Parathyroid adenoma (tissue), 2 donors: ENCODE results near the gene PI16.

Experiments used
- H2AFZ ChIP-seq: fragments of 300-600 bp; sonication (generic); one replicate; pipeline ENCODE4 v1.7.0; 2017; ENCODE audit warnings: antibody characterized with exemption, mild to moderate bottlenecking
- H3K27ac ChIP-seq: fragments of 300-600 bp; sonication (generic); one replicate; pipeline ENCODE4 v1.7.0; 2017
- H3K27me3 ChIP-seq: fragments of 300-600 bp; sonication (generic); one replicate; pipeline ENCODE4 v1.7.0; 2017; ENCODE audit warnings: low read length; ENCODE audit not compliant: control insufficient read depth, insufficient read depth
- H3K36me3 ChIP-seq: fragments of 300-600 bp; sonication (generic); one replicate; pipeline ENCODE4 v1.7.0; 2017; ENCODE audit warnings: low read length; ENCODE audit not compliant: control insufficient read depth, insufficient read depth
- H3K4me1 ChIP-seq: fragments of 300-600 bp; sonication (generic); one replicate; pipeline ENCODE4 v1.7.0; 2017; ENCODE audit warnings: control low read depth
- H3K4me2 ChIP-seq: fragments of 300-600 bp; sonication (generic); one replicate; pipeline ENCODE4 v1.7.0; 2017; ENCODE audit warnings: low read length
- H3K4me3 ChIP-seq: fragments of 300-600 bp; sonication (generic); one replicate; pipeline ENCODE4 v1.7.0; 2017; ENCODE audit warnings: low read depth, low read length
- H3K79me2 ChIP-seq: fragments of 300-600 bp; sonication (generic); one replicate; pipeline ENCODE4 v1.7.0; 2017; ENCODE audit warnings: control low read depth
- H3K9ac ChIP-seq: fragments of 300-600 bp; sonication (generic); one replicate; pipeline ENCODE4 v1.7.0; 2017; ENCODE audit warnings: mild to moderate bottlenecking
- H3K9me3 ChIP-seq: fragments of 300-600 bp; sonication (generic); one replicate; pipeline ENCODE4 v1.7.0; 2017; ENCODE audit warnings: low read length; ENCODE audit not compliant: control insufficient read depth
- CTCF ChIP-seq: fragments of 300-600 bp; sonication (generic); IDR thresholded peaks from one replicate; pipeline ENCODE4 v1.7.0; 2017; ENCODE audit warnings: antibody characterized with exemption, mild to moderate bottlenecking
- donor health status: primary hyperparathyroidism.

The PI16 gene

GRCh38 chr6:36954262-36954931, at the start of gene PI16:
PI16 (plus strand) TSS chr6:36954738; CDS start chr6:36954761, 23 bp downstream.
- no peaks in the 10 kb centered on the region for H3K9me3 ChIP-seq
- H3K27ac ChIP-seq: no peak within 1 kb of the TSS
- no peak within 1 kb of the TSS for H3K4me2 ChIP-seq
- H3K4me3 ChIP-seq: no peak within 1 kb of the TSS
- no peaks in the 10 kb centered on the region for H3K79me2 ChIP-seq
- H2AFZ ChIP-seq: no peak within 1 kb of the TSS
- H3K36me3 ChIP-seq: no peaks in the 10 kb centered on the region
- no peaks in the 10 kb centered on the region for H3K4me1 ChIP-seq
- H3K9ac ChIP-seq: no peak within 1 kb of the TSS
- no peak for TF ChIP-seq CTCF
- H3K27me3 ChIP-seq: no peaks in the 10 kb centered on the region

GRCh38 chr6:36904851-36905393, 49.6 kb upstream of the PI16 start:
- Histone ChIP-seq H2AFZ (no peak overlapping the region), H3K9me3 (no peaks in the 10 kb centered on the region), H3K27ac (no peak overlapping the region), H3K4me3 (no peak overlapping the region), H3K36me3 (no peaks in the 10 kb centered on the region), H3K79me2 (peaks cover 28% of the 10 kb centered on the region), H3K27me3 (no peaks in the 10 kb centered on the region), H3K4me1 (peaks cover 14% of the 10 kb centered on the region), H3K9ac (no peak overlapping the region), H3K4me2 (no peak overlapping the region)
- TF ChIP-seq CTCF: no peak

DNA sequence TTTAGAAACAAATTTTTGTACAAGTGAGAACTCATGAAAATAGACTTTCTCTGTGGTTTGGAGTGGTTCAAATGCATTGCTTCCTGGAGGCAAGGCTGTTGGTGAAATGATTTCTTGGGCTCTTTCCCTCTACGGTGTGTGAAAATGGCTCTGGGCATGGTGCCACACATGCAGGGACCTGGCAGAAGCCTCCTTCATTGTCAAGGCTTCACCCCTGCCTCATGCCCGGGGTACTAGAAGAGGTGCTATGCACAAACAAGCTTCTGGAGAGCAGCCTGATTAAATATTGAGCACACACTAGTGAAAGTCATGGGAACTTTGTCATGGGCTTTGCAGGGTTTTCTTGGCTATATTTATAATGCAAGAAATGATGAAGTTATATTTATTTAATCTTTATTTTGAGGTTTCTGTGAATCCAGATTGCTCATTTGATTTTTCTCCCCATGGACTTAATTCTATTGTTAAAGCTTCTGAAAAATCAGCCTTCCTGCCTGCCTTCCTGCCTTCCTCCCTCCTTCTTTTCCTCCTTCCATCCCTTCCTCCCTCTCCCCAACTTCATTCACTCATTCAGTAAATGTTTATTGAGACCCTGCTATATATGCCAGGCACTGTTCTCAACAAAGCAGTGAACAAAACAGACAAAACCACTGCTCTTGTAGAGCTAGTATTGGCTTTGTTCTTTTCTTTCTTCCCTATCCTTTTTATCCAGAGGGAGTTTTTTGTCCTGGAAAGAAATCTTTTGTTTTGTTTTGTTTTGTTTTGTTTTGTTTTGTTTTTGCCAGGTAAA, 47.8 kb upstream of the PI16 start:
- Histone ChIP-seq H3K27ac (peak overlapping the region; percentile 40), H3K9me3 (no peaks in the 10 kb centered on the region), H3K36me3 (no peaks in the 10 kb centered on the region)

DNA sequence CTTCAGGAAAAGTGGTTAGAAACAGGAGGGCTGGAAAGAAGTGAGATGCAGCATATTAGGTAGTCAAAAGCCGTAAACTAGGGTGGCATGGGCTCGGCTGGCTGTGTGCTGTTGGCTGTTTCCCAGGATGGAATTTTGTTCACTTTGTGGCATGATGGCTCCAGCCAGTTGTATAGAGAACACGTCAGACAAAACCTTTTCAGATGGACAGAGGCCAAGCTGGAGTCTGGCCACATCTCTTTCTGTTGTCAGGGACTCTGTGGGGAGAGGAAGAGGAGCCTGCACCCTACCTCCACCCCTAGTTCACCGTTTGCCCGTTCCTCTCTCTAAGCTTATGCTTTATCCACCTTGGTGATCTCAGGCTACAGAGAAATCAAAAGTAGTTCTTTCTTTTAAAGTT, 46.8 kb upstream of the PI16 start:
- Histone ChIP-seq H3K27ac (peak overlapping the region; percentile 40), H3K9me3 (no peaks in the 10 kb centered on the region), H3K4me2 (peak overlapping the region; percentile 7), H2AFZ (peak overlapping the region; percentile 2), H3K9ac (no peak overlapping the region), H3K4me3 (no peak overlapping the region), H3K4me1 (peaks cover 16% of the 10 kb centered on the region), H3K27me3 (no peaks in the 10 kb centered on the region), H3K36me3 (no peaks in the 10 kb centered on the region), H3K79me2 (peaks cover 18% of the 10 kb centered on the region)
- no peak for TF ChIP-seq CTCF

More for the DNA sequence above, 47.8 kb upstream of the PI16 start:
- Histone ChIP-seq H3K4me3 (no peak overlapping the region), H3K27me3 (no peaks in the 10 kb centered on the region), H3K4me2 (no peak overlapping the region), H3K9ac (no peak overlapping the region), H3K4me1 (peaks cover 14% of the 10 kb centered on the region), H3K79me2 (peaks cover 22% of the 10 kb centered on the region), H2AFZ (no peak overlapping the region)
- no peak for TF ChIP-seq CTCF
